NCI-H2107 treated with DMSO at 0.1 percent for 48 hours (cell line): ENCODE results near the gene EMP1.

Experiments used
- DNase-seq: peaks from one replicate; lab custom pipeline; 2025; ENCODE audit not compliant: unreplicated experiment; lab: John Stamatoyannopoulos, UW

EMP1 gene, protein sequence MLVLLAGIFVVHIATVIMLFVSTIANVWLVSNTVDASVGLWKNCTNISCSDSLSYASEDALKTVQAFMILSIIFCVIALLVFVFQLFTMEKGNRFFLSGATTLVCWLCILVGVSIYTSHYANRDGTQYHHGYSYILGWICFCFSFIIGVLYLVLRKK

DNA sequence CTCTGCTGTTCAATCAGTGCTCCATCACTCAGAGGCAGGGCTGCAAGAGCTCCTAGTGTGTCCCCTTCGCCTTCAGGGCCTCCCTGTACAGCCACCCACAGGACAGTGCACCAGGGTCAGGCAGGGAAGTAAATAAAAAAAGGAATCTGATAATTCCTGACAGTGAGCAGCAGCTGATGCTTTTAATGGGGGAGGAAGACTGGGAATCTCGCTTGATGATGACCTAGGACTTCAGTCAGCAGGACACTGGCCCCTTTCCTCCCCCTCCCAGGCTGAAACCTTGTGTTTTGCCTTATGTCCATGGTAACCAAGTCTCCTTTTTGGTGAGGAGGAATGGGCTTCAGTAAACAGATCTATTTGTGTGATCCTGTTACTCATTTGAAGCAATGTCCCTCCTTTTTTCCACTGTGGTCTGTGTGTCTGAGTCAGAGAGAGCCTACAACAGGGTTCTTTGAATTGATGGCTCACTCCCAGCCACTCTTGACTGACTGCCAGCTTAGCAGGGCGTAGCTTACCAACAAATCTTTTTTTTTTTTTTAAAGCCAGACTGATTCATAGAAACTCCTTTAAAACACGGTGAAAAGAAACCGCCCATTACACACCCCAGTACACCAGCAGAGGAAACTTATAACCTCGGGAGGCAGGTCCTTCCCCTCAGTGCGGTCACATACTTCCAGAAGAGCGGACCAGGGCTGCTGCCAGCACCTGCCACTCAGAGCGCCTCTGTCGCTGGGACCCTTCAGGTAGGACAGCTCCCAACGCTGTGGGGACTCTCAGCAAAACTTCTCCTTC is at the start of gene EMP1:
Gene EMP1, plus strand, starts transcription at position 597 of the 792 bp plus-strand sequence. CDS start 14,785 bp downstream, outside the sequence.
- peak; percentile 28 for DNase-seq

DNA sequence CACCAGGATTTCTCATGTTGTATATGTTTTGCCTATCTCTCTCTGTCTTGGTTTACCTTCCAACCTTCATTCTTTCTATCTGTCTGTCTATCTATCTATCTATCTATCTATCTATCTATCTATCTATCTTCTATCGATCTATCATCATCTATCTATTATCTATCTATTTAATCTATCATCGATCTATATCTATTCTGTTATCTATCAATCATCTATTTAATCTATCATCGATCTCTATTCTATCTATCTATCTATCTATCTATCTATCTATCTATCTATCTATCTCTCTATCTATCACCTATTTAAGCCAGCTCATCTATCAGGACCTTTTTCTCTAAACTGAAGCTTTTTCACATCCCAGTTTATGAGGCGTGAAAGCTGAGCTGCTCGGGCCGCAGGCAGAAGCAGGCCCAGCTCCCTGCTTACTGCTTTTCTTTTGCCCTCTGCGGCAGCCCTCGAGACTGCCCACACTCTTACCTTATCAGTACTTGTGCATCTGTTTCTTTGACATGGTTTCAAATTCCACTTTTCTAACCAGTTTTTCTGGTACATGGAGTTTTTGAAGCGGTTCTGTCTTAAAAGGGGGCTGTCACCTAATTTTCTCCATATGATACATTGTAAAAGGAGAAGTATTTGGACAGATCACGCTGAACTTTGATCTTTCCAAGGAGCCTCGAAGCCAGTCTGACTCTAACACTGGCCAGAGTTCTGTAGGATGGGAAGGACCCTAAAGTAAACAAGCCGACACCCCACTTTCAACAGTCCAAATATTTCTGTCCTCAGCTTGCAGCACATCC is 48.6 kb upstream of the EMP1 start:
- DNase-seq, result no peak

DNA sequence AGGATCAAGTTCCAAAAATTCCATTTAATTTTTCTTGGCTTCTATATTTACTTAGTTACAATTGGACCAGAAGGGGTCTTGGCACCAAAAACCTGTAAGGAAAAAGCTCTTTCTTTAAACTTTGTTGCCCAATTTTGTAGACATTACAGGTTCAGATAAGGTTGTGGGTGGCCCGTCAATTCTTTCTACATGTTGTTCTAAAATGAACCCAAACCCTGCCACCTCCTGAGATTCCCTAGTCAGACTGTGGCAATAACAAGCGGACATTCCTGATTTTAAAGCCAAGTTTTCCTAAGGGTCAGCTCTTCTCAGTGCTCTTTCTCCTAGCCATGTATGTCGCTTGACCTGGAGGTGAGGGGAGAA is 48.1 kb upstream of the EMP1 start:
- DNase-seq, result no peak

DNA sequence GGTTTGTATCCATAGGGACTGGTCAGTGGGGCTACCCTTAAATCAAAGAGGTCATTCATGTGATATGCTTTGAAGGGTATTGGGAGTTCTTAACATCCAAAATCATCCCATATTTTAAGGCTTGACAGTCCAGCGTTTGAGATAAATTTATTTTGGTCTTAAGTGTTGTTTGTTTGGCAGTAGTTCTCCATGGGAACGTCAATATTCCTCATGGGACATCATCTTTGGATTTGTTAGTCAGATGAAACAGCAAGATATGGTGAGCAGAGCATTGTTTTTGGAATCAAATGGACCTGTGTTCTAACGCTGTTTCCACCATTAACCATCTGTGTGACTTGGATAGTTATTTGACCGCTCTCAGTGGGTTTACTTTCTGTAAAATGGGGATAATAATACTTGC is 47.1 kb upstream of the EMP1 start:
- DNase-seq, result no peak

DNA sequence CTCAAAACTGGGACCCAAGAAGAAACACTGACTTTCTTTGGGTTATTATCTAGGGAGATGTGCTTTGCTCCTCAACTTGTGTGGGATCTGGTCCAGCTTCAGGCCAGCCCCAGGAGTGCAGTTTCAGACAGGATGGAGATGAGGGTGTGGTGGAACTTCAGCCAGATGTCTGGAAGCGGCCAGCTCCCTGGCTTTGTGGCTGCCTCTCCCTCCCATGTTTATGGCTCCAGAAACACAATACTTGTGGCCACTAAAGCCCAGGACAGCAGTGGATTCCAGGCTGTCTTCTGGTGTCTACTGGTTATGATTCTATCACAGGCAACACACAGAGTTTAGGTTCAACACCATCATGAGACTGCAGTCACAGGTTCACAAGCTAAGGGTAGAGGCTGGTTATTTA is 44.2 kb upstream of the EMP1 start:
- no peak for DNase-seq

DNA sequence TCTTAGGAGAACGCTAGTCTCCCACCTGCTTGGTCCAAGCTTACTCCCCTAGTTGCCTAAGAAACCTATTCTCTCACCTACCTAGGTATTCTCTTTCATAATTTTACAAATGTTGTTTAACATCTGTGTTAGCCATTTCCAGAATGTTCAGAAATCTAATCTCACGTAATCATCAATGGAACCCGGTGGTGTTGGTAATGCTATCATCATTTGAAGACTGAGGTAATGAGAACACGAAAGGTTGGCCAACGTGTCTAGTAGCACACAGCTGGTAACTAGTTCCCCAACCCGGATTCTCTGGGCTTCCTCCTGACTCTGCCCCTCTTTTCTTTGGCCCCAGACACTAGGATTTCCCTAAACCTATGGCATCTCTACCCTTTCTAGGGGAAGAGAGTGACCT is 43.8 kb upstream of the EMP1 start:
- no peak for DNase-seq

DNA sequence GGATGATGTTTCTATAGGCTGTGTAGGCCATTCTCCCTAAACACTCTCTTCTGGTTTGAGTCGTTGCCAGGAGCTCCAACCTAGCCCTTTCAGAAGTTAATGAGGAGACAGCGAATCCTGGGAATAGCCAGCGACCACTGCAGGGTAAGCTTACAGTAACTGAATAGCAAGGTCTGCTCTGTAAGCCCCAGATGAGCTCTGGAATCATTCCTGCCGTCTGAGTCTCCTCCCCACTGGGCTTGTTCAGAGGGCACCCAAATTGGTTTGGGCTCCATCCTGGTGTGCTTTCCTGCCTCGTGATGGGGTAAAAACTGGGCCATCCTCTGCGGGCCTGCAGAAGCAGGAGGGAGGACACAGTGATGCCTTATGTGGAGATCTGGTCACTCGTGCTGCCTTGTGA is 43.3 kb upstream of the EMP1 start:
- no peak for DNase-seq

DNA sequence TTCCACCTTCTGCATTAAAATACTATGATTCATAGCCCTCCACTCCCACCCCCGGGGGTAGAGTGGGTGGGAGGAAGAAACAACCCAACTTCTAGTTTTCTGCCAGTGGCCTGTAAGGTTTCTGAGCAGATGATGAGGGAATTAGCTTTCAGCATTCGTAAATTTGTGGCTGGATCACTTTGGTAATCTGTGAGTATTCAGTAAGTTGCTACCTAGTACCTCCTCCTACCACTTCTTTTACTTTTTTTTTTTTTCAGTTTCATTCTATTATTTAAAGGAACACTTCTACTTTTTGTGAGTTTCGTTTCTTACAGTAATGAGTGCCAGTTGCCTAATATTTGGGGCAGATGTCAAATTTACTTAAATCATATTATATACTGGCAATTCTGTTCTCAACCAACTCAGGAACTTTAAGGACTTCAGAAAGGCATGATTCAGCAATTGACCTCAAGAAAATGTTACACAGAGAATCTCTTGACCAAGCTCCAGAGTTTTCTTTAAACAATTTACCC is 42.4 kb upstream of the EMP1 start:
- DNase-seq, result no peak

DNA sequence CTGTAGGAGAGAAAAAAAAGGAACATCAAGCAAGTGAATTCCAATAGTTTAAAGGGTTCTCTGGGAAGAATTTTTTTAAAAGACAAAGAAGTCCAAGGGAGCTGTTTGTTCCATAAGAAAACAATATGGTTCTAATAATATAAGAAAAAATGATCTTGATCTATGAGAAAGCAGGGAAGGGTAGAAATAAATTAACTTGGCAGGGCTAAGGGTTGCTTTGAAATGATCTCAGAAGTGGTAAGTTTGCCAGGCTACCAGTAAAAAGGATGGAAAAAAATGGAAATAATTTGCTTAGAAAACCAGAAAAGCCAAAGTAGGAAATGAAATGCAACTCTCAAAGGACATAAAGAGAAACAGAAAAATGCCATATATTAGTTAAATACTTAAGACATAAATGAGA is 41.7 kb upstream of the EMP1 start:
- no peak for DNase-seq

DNA sequence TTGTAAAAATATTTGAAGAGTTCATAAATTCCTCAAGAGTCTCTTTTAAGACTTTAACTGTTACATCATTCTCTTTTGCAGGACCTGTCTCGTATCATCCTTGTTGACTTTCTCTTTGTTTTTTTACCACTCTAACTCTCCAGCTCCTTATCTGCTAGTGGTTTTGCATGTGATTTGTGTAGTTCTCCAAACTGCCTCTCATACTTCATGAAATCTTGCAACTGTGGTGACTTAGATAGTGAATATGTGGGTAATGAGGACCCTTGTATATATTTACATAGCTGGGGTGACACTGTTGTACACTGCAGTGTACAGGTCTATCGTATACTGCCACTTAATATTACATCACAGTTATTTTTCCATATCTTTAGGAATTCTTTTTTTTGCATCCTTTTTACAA is 40.2 kb upstream of the EMP1 start:
- no peak for DNase-seq

DNA sequence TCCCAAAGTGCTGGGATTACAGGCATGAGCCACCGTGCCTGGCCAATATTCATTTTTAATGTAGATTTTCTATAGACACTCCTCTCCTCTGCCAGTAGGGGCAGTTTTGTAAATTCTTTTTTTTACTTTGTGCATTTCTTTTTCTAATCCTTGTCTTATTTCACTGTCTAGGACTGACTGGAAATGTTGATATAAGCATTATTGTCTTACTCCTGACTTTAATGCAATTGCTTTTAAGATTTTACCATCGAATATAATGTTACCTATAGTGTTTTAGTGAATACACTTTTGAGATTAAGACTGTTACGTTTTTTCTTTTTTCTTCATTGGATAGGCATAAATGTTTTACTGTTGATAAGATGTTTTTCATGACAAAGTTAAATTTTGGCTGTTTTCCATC is 35.4 kb upstream of the EMP1 start:
- DNase-seq, result no peak

DNA sequence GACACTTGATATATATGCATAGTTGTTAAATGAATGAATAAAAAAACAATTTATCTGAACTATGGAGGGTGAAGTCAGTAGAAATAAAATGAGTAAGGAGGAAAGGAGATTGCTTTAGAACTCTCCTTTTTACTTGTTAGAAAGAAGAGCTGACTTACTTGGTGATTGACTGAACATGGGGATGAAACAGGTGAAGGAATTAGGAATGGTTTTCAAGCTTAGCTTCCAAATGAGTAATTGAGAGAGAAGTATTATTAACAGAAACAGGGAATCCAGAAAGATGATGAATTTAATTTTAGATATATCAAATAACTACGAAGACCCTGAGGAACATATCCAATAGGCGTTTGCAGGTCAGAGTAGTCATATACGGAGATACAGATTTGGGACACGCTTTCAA is 33.6 kb upstream of the EMP1 start:
- DNase-seq, result no peak

DNA sequence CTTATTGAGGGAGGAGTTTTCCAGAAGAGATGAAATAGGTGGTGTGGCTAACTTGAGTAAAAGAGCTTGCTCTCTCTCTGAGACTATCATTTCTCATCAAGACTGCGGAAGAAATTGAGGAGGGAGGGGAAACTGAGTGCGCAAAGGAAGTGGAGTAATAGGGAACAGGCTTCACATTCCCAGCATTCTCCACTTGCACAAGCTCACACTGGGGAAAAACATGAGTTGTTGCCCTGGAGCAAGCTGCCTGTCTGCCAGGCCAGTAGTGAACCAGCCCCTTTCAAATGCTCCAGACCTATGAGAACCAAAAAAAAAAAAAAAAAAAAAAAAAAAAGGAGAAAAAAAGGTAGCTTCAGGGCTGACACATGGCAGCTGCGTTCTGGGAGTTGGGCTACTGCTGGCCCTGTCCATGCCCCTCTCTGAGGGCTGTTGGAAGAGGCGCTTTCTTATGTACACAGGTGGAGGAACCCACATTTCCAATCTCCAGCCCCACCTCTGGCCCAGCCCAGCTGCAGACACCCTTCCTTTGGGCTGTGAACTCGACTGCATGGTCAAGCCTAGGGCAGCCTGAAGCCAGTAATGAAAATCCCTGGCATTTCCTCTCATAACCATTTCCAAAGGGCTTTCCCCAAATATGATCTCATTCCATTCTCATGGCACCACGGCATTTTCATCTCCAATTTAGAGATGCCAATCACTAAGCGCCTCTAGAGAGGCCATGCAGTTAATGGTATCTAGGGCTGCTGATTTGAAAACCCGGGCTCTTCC is 32.5 kb upstream of the EMP1 start:
- DNase-seq, result no peak

DNA sequence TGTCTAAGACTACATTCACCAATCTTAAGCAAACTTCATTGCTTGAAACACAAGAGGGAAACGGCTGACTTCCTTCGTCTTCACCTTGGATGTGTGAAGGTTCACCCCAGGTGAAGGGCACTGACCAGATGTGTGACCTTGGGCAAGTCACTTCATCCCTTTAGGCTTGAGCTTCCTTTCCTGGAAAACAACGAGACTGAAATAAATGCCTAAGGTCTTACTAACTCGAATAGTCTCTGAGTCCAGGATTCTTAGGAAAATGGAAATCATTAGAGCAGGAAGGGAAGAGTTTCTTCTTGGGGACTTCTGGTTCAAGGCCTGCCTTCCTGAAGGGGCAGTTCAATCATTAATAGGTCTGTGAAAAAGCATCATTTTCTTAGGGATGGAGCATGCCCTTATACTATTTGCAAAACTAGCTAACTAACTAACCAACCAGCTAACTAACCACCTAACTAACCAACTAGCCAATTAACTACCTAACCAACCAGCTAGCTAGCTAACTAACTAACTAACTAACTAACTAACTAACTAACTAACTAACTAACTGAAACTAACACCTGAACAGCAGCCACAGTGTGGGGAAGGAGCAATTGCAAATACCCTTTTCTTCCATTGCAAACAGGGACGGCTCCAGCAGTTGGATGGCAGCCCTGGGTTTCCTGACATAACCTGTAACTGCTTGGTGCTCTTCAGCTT is 31.5 kb upstream of the EMP1 start:
- DNase-seq, result no peak

DNA sequence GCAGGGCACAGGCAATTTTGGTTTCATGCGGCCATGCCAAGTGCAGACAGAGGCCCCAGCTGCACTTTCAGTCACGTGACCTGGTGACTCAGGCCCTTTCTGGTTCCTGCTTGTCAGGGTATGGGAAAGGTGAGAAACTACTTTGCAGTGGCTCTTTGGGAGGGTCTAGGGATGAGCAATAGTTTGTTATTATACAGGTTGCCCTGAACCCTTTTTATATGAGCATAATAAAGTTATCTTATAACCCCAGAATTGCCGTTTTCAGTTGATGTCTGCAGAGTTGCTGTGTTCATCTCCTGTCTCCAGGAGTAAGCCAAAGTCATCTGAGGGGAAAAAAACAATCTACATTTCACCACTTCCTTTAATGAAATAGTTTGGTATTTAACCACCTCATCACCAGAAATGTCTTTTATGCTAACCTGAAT is 30.9 kb upstream of the EMP1 start:
- peak; percentile 35 for DNase-seq

DNA sequence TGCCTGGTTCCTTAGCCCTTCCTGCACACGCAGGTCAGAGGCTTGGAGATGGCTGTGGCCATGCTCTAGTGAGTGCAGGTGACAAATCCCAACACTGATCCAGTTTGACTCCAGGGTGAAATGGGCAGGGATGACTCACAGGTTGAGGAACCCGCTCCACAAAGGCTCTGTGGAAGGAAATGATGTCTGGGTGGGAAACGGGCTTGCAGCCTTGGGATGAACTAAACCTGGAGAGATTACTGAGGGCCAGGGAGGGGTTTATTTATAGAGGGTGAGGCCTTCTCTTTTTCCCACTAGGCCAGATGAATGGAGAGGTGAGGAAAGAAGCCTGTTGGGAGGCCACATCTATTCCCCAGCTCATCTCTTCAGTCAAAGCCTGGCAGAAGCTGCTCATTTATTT is 29.3 kb upstream of the EMP1 start:
- DNase-seq, result no peak

DNA sequence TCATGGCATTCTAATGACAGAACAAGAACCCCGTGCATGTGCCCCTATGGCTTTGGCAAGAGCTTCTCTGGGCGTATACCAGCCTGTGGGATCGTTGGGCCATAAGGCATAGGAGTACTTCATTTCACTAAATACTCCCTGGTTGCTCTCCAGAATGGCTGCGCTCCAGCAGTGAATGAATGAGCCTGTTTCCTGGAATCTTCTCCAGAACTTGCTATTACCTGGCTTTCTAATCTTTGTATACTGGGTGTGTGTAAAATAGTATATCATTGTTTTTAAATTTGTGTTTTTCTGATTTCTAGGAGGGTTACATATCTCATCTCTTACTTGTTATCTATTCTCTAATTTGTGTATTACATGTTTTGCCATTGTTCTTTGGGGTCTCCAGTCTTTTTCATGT is 28.6 kb upstream of the EMP1 start:
- DNase-seq, result no peak

DNA sequence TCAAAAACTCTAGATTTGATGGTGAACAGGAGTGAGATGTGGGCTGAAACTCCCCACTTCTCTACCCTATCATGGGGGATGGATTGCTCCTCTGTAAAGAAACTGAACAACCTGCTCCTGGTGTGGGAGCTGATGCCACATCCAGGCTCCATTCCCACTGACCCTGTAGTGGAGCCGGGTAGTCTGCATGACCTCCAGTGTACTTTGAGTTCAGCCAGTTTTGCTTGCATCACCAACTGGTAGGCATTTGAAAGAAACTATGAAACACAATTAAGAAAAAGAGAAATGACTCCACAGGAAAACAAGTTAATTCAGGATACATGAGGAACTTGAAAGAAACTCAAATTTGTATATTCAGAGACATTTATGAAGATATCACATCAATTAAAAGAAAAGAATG is 27.3 kb upstream of the EMP1 start:
- no peak for DNase-seq

DNA sequence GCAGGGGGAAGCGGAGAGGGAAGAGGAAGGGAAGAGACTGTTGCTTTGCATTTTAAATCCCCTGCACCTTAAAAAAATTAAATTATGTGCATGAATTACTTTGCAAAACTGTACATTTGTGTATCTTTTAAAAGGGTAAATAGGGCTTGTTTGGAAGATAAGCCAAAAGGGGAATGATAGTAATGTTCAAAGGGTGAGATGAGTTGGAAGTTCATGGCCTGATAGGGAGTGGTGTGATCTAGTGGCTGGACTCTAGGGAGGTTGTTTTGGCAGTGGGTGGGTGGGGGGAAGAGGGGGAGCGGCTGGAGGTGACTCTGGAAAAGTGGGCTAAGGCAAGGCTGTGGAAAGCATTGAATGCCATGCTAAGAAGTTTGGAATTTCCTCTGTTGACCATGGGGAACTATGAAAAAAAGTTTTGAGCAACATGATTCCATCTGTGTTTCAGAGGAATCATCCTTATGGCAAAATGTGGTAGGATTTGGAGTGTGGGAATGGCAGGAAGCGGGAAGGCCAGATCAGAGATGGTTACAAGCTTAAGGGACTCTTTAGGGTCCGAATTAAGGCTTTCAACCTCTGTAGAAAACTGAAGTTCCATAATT is 25.5 kb upstream of the EMP1 start:
- no peak for DNase-seq
